ENCODE results near the gene ATXN10.

DNA sequence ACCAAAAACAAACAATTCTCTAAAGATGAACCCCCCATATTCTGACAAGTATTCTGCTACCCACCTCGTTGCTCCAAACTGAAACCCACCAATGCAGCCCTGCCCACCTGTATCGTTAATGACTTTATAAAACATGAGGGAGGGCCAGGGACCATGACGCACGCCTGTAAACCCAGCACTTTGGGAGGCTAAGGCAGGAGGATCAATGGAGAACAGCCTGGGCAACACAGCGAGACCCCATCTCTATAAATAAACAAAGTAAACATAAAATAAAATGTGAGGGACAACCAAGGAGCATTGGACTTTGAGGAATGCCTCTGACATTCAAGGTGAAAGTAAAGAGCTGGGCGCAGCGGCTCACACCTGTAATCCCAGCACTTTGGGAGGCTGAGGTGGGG, 39.8 kb upstream of the ATXN10 start:
- TF ChIP-seq, protein P1, sequence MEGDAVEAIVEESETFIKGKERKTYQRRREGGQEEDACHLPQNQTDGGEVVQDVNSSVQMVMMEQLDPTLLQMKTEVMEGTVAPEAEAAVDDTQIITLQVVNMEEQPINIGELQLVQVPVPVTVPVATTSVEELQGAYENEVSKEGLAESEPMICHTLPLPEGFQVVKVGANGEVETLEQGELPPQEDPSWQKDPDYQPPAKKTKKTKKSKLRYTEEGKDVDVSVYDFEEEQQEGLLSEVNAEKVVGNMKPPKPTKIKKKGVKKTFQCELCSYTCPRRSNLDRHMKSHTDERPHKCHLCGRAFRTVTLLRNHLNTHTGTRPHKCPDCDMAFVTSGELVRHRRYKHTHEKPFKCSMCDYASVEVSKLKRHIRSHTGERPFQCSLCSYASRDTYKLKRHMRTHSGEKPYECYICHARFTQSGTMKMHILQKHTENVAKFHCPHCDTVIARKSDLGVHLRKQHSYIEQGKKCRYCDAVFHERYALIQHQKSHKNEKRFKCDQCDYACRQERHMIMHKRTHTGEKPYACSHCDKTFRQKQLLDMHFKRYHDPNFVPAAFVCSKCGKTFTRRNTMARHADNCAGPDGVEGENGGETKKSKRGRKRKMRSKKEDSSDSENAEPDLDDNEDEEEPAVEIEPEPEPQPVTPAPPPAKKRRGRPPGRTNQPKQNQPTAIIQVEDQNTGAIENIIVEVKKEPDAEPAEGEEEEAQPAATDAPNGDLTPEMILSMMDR (IDR thresholded peaks at IDR 0.05): no peak
- no peak for TF ChIP-seq POLR2A (IDR thresholded peaks at IDR 0.05)

Measured in gastroesophageal sphincter (tissue), 3 donors.